ENCODE measurements around the gene SLC25A47.
A peak's percentile ranks its signal among the peaks of the same experiment; 100 is the strongest.
"Not testable (repeated sequence)": the region's sequence is repeated elsewhere in the genome, so short reads cannot be mapped to it uniquely, and the experiment has no call there.

SLC25A47 gene

DNA sequence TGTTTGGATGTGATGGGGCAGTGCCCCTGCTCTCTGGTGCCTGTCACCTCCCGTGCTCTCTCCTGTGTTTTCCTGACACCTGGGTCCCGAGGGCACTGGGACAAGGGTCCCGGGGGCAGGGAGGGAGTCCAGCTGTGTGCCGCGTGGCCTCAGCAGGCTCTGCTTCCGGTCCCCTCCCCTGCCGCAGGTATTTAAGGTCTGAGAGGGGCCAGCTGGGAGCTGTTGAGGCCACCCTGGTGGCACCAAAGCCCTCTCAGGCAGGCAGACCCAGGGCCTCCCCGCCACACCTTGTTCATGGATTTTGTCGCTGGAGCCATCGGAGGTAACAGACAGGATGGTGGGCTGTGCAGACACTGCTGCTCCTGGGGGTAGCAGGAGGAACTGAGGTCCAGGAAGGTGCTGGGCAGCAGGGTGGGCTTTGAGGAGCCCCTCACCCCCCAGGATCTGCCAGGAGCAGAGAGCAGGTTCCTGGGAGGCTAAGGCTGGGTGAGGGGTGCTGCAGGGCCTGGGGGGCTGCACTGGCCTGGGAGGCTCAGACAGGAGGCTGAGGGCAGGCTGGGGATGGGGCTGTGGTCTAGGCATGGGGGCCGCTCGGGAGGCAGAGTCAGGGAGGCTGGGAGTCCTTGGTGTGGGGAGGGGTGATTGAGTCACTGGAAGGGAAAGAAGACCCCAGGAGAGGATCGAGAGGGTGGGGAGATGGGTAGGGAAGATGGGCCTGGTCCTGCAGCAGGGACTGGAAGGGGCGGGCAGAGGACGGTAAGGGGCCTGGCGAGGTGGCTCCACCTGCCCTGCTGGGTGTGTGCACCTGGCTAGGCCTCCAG lies at the start of gene SLC25A47:
Gene SLC25A47 (plus strand): TSS at position 219 of the 821 bp plus-strand sequence. CDS start 76 bp downstream, at position 295.
- no peak for DNase-seq (ENCODE audit: low read depth in 3 of 3)

- no peak for DNase-seq (ENCODE audit: low read depth in 3 of 3)
Observed at GRCh38 chr14:100274250-100274649, 48.9 kb upstream of the SLC25A47 start.

- DNase-seq (ENCODE audit: low read depth in 3 of 3), result no peak
Observed at GRCh38 chr14:100275214-100275613, 47.9 kb upstream of the SLC25A47 start.

DNA sequence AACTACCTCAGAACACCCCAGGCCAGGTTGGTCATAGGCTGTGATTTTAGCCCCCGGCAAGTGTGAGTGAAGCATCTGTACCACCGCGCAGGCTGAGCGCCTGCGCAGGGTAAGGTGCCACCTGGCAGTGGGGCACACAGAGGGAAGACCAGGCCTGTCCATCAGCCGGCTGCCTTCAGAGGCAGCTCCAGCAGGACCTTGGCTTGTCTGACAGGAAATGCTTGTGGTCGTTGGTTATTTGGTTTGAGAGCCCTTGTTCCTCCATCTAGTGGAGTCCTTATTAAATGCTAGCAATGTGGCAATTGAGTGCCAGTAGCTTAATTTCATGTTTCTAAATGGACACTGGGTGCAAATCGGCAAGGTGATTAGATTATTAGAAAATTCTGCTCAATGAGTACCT lies 44.4 kb upstream of the SLC25A47 start:
- DNase-seq (ENCODE audit: low read depth in 3 of 3), result no peak

- DNase-seq (ENCODE audit: low read depth in 3 of 3), result no peak
Observed at GRCh38 chr14:100279133-100279532, 44.0 kb upstream of the SLC25A47 start.

DNA sequence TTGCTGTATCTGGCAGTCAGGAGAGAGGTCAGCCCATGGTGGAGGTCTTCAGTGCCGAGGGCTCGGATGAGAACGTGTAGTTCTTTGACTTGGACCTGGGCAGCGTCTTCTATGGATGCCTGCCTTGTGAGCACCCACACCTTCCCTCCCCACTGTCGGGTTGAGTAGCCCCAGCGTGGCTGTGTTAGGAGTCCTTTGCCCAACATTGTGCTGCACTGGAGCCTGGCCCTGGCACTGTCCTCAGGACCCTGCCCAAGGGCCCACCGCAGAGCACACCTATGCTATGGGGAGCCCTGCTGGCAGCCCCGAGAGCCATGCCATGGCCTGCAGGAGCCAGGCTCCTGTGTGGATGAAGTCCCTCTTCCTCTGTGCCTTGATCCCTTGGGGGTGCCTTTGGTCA lies 43.6 kb upstream of the SLC25A47 start:
- DNase-seq (ENCODE audit: low read depth in 3 of 3), result no peak

GRCh38 chr14:100281286-100282082 lies 41.7 kb upstream of the SLC25A47 start:
- no peak for DNase-seq (ENCODE audit: low read depth in 3 of 3)

DNA sequence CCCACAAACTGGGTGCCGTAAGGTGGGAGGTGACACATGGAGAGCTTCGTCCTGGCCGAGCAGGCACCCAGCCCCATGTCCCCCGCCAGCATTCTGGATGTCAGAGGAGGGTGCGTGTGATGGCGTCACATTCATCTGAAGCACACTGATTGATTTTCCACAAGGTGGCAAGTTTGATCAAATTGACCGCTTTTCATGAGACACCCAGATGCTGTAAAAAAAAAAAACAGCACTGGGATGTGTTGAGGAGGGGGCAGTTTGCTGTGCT lies 41.1 kb upstream of the SLC25A47 start:
- no peak for DNase-seq (ENCODE audit: low read depth in 3 of 3)

- DNase-seq (ENCODE audit: low read depth in 3 of 3), result no peak
Observed at GRCh38 chr14:100282766-100283419, 40.2 kb upstream of the SLC25A47 start.

DNA sequence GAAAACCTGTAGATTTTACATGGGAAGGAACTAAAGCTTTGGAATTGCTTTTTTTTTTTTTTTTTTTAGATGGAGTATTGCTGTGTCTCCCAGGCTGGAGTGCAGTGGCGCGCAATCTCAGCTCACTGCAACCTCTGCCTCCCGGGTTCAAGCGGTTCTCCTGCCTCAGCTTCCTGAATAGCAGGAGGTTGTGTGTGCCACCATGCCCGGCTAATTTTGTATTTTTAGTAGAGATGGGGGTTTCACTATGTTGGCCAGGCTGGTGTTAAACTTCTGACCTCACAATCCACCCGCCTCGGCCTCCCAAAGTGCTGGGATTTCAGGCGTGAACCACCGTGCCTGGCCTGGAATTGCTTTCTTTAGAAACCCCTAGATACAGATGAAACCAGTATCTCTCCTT lies 39.7 kb upstream of the SLC25A47 start:
- not testable (repeated sequence) for DNase-seq (ENCODE audit: low read depth in 3 of 3)

DNA sequence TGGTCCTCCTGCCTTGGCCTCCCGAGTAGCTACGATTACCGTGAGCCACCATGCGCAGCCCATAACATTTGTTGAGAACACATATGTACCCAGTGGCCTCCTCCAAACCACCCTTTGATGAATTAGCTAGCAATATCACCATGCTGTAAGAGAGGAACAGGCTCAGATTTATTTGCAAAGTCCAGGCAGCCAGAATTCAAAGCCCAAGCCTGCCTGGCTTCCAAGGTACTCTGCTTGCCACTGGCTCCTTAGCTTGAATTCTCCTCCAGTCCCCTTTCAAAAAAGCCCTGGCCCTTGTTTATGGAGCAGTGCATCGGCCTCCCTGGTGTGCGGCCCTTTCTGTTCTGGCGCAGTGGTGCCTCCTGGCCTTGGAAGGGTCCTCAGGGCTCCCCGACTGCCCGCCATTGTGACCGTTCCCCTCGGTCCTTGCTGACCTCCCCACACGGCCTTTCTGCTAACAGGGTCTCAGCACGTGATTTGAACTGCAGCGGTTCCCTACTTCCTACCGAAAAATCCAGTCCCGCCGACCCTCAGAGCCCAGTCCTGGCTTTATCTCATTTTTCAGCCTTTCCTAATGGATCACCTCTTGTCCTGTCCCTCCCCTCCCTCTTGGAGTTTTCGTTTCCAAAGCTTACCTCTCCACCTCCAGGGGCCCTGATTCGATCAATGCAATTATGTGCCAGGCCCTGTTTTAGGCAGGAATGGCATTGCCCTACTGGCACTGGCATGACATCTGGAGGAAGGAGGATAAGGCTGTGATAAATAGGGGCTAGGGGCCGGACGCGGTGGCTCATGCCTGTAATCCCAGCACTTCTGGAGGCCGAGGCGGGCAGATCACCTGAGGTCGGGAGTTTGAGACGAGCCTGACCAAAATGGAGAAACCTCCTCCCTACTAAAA lies 38.9 kb upstream of the SLC25A47 start:
- no peak for DNase-seq (ENCODE audit: low read depth in 3 of 3)

GRCh38 chr14:100285021-100285912 lies 37.9 kb upstream of the SLC25A47 start:
- DNase-seq (ENCODE audit: low read depth in 3 of 3), result peak; percentile 55 to 71 (median 67)

DNA sequence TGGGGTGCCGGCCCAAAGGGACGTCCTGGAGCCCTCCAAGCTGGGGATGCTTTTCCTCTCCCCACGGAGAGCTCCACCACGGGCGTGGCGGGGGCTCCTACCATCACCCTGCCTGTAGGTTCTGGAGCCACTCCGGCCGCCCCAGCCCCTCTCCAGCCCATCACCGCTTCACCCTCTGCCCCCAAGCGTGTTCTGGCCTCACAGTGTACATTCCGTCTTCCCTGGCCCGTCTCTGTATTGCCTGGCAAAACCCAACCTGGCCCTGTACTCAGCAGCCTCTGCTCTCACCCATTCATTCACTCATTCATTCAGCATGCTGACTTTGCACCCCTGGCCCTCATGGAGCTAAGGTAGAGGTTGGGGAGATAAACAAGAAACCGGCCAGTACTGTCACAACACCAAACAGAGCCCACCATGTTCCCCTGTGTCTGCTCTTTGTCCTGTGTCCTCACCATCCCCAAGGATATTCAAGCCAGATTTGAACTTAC lies 37.2 kb upstream of the SLC25A47 start:
- DNase-seq (ENCODE audit: low read depth in 3 of 3), result no peak

DNA sequence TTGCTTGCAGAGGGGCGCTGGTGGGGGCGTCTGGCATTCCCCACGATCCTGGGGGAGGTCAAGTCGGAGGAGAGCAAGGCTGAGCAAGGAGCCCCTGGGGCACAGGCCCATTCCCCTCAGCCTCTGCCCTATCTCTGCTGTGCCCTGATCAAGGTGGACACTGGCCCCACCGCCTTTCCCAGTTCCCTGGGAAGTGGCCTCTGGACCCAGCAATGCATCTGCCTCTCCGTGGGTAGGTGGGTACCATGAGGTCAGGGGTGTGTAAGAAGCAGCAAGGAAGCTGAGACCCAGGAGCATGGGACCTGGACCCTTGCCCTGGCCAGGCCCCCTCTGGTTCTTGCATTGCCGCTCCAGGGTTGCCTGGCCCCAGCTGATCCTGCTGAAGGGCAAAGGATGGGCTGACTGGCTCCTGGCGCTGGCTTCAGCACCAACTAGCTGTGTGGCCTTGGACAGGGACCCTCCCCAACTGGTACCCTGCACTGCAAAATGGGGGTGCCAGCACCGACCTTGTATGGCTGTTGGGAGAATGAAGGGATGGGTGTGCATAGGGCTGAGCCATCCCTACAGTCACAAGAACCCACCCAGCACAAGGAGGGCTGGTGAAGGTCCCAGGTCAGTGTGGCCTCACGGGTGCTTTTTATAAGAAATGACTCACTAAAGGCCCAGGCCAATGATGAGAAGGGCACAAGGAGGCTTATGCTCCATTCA lies 36.5 kb upstream of the SLC25A47 start:
- no peak for DNase-seq (ENCODE audit: low read depth in 3 of 3)

DNA sequence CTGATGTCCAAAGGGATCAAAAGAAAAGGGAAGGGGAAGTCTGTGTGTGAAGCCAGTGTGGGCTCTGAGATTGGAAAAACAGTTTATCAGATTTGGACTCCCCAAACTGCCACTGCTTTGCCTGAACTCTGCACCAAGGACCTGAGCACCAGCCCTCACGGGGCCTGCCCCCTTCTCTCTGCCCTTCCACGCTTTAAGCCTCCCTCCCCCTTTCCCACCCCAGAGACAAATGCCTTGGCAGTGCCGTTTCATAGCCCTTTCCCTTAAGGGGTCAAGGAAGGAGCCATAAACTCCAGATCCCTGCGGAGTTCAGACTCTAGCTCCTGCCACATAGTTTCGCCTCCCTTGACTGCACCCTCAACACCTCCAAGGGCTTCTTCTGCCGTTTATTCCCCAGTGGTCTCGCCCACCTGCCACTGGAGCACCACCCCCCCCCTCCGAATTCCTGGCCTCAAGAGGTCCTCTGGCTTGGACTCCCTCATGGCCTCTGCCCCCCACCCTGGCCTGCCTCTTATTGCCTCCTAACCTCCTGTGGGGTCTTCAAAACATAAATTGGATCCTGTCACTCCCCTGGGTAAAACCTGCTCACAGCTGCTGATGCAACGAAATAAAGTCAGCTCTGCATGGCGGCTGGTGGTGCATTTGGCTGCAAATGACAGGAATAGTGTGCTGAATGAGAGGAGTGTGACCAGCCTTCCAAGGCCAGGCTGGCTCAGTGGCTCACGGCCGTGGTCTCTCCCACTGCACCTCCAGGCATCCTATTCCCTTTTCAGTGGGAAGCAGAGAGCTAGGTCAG lies 35.7 kb upstream of the SLC25A47 start:
- DNase-seq (ENCODE audit: low read depth in 3 of 3), result no peak

DNA sequence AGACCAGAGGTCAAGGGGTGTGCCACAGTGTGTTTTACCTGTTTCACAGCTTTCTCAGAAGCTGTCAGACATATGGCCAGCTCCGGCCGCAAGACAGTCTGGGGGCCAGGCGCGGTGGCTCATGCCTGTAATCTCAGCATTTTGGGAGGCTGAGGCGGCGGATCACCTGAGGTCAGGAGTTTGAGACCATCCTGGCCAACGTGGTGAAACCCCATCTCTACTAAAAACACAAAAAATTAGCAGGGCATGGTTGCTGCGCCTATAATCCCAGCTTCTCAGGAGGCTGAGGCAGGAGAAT lies 35.2 kb upstream of the SLC25A47 start:
- not testable (repeated sequence) for DNase-seq (ENCODE audit: low read depth in 3 of 3)

DNA sequence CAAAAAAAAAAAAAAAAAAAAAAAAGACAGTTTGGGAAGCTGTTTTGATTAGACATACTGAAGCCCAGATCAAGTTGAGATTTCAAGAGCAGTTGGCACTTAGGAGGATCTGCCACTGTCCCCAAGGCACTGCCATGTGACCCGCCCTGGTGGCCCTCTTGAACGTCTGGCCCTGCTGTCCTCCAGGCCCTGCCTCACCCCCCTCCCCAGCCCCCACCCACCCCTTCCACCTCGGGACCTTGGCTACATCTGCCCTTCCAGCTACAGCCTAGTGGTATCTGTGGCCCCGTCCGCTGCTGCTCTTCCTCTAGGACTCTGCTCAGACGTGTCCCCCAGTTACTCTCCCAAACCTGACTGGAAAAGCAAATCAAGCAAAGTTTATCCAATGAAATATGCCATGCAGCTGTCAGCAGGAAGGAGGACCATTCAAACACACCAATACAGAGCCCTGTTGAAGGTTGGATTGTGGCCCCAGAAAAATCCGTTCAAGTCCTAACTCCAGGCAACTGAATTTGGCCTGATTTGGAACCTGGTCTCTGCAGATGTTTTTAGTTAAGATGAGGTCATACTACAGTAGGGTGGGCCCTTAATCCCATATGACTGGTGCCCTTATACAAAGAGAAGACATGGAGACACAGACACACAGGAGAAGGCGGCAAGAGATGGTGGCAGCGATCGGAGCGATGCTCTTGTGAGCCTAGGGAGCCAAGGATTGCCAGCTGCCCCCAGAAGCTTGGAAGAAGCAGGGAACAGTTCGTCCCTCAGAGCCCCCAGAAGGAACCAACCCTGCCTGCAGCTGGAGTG lies 34.6 kb upstream of the SLC25A47 start:
- no peak for DNase-seq (ENCODE audit: low read depth in 3 of 3)

- no peak for DNase-seq (ENCODE audit: low read depth in 3 of 3)
Observed at GRCh38 chr14:100289916-100290606, 33.1 kb upstream of the SLC25A47 start.
